ENCODE data around the gene ATG4A. TPM values are rescaled to one million over a fixed set of nuclear protein-coding genes. Genes with fewer than 3 reads are reported as not detected.

The ATG4A gene
- total RNA-seq, 4 donors from 2014 or later, result 9.9 to 27.5 (median 17.3) TPM

DNA sequence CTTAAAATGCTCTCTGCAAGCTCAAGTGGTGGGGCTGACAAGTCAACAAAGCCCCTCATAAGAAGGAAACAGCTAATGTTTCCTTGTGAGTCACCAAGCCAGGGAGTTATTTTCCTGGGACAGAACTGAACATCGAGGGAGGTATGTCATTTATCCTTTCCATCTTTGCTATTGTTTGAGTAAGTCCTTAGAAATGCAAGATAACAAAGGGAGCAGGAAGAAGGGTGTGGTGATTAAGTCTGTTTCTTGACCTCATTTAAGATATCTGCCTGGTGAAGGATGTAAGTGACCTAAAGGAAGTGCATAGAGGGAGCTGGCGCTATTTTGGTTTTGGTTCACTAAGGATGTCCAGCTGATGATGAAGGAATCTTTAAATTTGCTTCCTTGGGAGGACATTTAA is 39.9 kb downstream of the ATG4A start:
- Histone ChIP-seq H3K9me3 (no peaks in the 10 kb centered on the region), H3K4me3 (no peak overlapping the region), H3K27ac (no peak overlapping the region), H3K36me3 (no peaks in the 10 kb centered on the region), H3K27me3 (no peaks in the 10 kb centered on the region), H3K4me1 (no peaks in the 10 kb centered on the region)
- no peak for DNase-seq
- TF ChIP-seq, protein P1, sequence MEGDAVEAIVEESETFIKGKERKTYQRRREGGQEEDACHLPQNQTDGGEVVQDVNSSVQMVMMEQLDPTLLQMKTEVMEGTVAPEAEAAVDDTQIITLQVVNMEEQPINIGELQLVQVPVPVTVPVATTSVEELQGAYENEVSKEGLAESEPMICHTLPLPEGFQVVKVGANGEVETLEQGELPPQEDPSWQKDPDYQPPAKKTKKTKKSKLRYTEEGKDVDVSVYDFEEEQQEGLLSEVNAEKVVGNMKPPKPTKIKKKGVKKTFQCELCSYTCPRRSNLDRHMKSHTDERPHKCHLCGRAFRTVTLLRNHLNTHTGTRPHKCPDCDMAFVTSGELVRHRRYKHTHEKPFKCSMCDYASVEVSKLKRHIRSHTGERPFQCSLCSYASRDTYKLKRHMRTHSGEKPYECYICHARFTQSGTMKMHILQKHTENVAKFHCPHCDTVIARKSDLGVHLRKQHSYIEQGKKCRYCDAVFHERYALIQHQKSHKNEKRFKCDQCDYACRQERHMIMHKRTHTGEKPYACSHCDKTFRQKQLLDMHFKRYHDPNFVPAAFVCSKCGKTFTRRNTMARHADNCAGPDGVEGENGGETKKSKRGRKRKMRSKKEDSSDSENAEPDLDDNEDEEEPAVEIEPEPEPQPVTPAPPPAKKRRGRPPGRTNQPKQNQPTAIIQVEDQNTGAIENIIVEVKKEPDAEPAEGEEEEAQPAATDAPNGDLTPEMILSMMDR (IDR thresholded peaks at IDR 0.05), result no peak
- no peak for TF ChIP-seq POLR2A (IDR thresholded peaks at IDR 0.05)

DNA sequence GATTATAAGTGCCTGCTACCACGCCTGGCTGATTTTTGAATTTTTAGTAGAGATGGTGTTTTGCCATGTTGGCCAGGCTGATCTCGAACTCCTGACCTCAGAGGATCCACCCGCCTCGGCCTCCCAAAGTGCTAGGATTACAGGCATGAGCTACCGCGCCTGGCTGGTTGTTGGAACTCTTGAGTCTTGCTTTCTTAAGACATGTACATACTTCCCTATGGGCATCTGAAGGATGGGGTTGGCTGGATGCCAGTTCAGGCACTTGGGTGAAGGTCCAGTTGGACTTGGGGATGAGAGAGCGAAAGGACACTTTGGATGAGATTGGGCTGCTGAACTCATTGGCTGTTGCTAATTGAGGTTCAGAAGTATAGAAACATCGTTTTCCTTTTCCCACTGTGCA is 40.5 kb downstream of the ATG4A start:
- H3K4me3 ChIP-seq, result no peak overlapping the region
- no peak overlapping the region for H3K27ac ChIP-seq
- TF ChIP-seq, protein P1 (IDR thresholded peaks at IDR 0.05), result no peak
- TF ChIP-seq POLR2A (IDR thresholded peaks at IDR 0.05), result no peak

DNA sequence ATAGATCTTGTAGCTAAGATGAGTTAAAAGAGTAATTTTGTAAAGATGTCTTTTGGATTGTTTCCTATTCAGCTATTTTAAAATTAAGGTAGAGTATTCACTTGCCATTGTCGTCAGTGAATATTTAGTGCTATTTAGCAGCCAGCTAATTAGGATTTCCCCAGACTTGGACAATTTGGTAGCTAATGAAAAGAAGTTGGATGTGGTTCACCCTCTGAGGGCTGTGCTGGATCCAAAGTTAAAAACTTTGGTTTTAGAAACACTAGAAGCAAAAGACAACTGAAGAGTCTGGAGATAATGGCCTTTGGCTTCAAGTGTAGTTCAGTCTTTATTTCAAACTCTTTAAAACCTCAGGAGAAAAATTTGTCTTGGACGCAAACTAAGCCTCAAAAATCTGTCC is 41.3 kb downstream of the ATG4A start:
- Histone ChIP-seq H3K27me3 (no peaks in the 10 kb centered on the region), H3K4me1 (no peaks in the 10 kb centered on the region), H3K9me3 (no peaks in the 10 kb centered on the region), H3K4me3 (no peak overlapping the region), H3K27ac (no peak overlapping the region), H3K36me3 (no peaks in the 10 kb centered on the region)
- DNase-seq, result no peak
- no peak for TF ChIP-seq POLR2A (IDR thresholded peaks at IDR 0.05)
- TF ChIP-seq, protein P1 (IDR thresholded peaks at IDR 0.05), result no peak

More for the DNA sequence above, 40.5 kb downstream of the ATG4A start:
- Histone ChIP-seq H3K36me3 (no peaks in the 10 kb centered on the region), H3K27me3 (no peaks in the 10 kb centered on the region), H3K4me1 (no peaks in the 10 kb centered on the region), H3K9me3 (no peaks in the 10 kb centered on the region)
- DNase-seq, result no peak

DNA sequence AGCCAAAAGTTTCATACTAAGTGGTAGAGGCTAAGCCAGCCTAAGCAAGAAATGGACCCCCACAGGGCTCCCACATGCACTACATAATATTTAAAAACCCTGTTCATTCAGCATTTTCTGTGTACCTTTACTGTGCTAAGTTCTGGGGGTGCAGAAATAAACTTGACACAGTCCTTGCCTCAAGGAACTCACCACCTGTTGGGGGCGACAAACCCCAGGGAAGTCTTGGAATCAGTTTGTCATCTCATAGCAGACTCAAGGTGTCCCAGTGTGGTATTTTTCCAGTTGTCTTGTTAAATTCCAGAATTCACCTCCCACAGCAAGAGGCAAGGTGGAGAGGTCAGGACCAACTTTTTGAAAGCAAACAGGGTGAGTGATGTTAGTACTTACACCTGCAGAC is 43.1 kb downstream of the ATG4A start:
- Histone ChIP-seq H3K9me3 (no peaks in the 10 kb centered on the region), H3K27ac (no peak overlapping the region), H3K36me3 (peaks cover 0 to 9% (median 0%) of the 10 kb centered on the region in 3 donors), H3K4me1 (no peaks in the 10 kb centered on the region), H3K4me3 (no peak overlapping the region), H3K27me3 (no peaks in the 10 kb centered on the region)
- no peak for DNase-seq
- TF ChIP-seq, protein P1 (IDR thresholded peaks at IDR 0.05), result no peak
- TF ChIP-seq POLR2A (IDR thresholded peaks at IDR 0.05), result no peak

DNA sequence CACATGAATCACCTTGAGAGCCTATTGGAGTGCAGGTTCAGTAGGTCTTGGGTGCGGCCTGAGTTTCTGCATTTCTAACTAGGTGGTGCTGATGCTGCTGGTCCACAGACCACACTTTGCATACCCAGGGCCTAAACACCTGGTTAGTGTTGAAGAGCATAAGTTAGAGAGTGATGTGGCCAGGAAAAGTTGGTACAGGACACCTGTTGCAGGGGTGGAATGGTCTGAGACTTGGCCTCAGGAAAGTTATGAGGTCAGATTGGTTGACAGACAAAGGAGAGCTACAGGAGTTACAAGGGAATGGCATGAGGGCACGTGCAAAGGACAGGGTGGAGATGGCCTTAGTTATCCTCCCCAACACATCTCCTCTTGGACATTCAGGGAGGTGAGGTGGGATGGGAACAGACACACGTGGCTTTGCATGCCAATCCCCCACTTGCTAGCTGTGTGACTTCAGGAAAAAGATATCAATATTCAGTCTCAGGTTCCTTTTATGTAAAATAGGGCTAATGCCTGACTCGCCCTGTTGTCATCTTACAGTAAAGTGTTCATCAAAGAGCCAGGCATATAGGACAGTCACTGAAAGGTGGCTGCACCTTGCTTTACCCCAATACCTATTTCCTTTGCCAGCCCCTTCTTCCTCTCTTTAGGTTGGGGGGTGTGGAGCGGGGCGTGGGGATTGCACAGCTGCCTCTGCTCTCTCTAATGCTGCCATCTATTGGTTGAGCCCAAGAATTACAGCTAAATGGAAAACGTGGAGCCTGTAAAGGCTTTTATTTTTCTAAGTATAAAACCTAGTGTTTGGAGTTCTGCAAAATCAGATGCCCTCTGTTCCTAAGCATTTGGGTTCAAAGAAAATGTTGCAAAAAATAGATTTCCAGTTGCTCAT is 47.5 kb downstream of the ATG4A start:
- Histone ChIP-seq H3K27ac (no peak overlapping the region), H3K4me1 (no peaks in the 10 kb centered on the region), H3K36me3 (peaks cover 0 to 9% (median 0%) of the 10 kb centered on the region in 3 donors), H3K27me3 (no peaks in the 10 kb centered on the region), H3K9me3 (no peaks in the 10 kb centered on the region), H3K4me3 (no peak overlapping the region)
- DNase-seq, result no peak
- TF ChIP-seq POLR2A (IDR thresholded peaks at IDR 0.05), result no peak
- TF ChIP-seq, protein P1 (IDR thresholded peaks at IDR 0.05), result peak in 2 of 6 experiments; percentile 13 to 26
